Esophagus muscularis mucosa (tissue), 4 donors: Measurements from ENCODE around the gene ANKRD6.

Experiments used
- EP300 ChIP-seq: sonication (generic); formaldehyde crosslinking; IDR thresholded peaks from one replicate; pipeline ENCODE4 v1.6.1; 2017; ENCODE audit warnings: antibody characterized with exemption
- POLR2A ChIP-seq: fragments of 450-650 bp; IDR thresholded peaks from one replicate; pipeline ENCODE4 v1.6.1; 2017; ENCODE audit warnings: antibody characterized with exemption, moderate library complexity, mild to moderate bottlenecking, low read depth
- POLR2AphosphoS5 ChIP-seq, 2 donors: sonication (generic); formaldehyde crosslinking; IDR thresholded peaks; one replicate each; pipeline ENCODE4 v1.6.1; 2017; ENCODE audit warnings: antibody characterized with exemption in 2 of 2
- TF ChIP-seq, protein P1 (sequence below), 3 experiments: fragments of 200-600 bp in 2 of 3; fragments of 450-650 bp in 1 of 3; sonication (generic) in 2 of 3; IDR thresholded peaks; one replicate each; pipeline ENCODE4 v1.5.1; 2017 to 2019; ENCODE audit warnings: antibody characterized with exemption in 3 of 3, mild to moderate bottlenecking in 2 of 3, moderate library complexity in 1 of 3

DNA sequence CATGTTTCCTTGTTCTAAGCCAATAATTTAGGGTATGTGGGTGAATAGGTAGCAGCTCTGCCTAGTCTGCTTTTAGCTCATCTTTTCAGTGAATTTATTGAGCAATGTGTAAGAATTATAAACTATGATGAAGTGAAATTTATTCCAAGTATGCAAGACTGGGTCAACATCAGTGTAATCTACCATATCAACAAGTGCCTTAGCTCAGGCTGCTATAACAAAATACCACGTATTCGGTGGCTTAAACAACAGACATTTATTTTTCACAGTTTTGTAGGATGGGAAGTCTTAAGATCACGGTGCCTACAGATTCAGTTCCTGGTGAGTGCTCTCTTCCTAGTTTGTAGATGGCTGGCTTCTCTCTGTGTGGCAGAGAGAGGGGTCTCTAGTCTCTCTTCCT lies 151.6 kb downstream of the ANKRD6 start:
- TF ChIP-seq, protein P1, sequence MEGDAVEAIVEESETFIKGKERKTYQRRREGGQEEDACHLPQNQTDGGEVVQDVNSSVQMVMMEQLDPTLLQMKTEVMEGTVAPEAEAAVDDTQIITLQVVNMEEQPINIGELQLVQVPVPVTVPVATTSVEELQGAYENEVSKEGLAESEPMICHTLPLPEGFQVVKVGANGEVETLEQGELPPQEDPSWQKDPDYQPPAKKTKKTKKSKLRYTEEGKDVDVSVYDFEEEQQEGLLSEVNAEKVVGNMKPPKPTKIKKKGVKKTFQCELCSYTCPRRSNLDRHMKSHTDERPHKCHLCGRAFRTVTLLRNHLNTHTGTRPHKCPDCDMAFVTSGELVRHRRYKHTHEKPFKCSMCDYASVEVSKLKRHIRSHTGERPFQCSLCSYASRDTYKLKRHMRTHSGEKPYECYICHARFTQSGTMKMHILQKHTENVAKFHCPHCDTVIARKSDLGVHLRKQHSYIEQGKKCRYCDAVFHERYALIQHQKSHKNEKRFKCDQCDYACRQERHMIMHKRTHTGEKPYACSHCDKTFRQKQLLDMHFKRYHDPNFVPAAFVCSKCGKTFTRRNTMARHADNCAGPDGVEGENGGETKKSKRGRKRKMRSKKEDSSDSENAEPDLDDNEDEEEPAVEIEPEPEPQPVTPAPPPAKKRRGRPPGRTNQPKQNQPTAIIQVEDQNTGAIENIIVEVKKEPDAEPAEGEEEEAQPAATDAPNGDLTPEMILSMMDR (IDR thresholded peaks at IDR 0.05) = no peak
- no peak for TF ChIP-seq POLR2A
- TF ChIP-seq POLR2AphosphoS5 (IDR thresholded peaks at IDR 0.05) = no peak
- no peak for TF ChIP-seq EP300
